GM23338 (cell line): Measurements from ENCODE around the gene NKD1. TPM values are rescaled to one million over a fixed set of nuclear protein-coding genes. Genes with fewer than 3 reads are reported as not detected.

ENCODE experiments used
- ATAC-seq: fragments of 200-7000 bp; cut with Tn5 transposase; 3 replicates; pipeline ENCODE4 v1.9.1; 2020
- DNase-seq: peaks from one replicate; pipeline ENCODE4 v3.0.0-alpha.2; 2015; ENCODE audit warnings: low spot score
- H2AFZ ChIP-seq: fragments of 200-600 bp; sonication (generic); 2 replicates; pipeline ENCODE4 v1.8.0; 2016; ENCODE audit warnings: antibody characterized with exemption, mild to moderate bottlenecking, moderate library complexity
- H3F3A ChIP-seq: fragments of 200-600 bp; sonication (generic); replicated peaks from 2 replicates; pipeline ENCODE4 v1.8.0; 2017; ENCODE audit warnings: antibody characterized with exemption, mixed run types, low read depth
- H3K27ac ChIP-seq: fragments of 200-600 bp; sonication (generic); 2 replicates; pipeline ENCODE4 v1.6.1; 2016; ENCODE audit warnings: low read depth
- H3K27me3 ChIP-seq: fragments of 200-600 bp; sonication (generic); 2 replicates; pipeline ENCODE4 v1.8.0; 2016; ENCODE audit warnings: mild to moderate bottlenecking, mixed run types, moderate library complexity; ENCODE audit not compliant: insufficient read depth
- H3K36me3 ChIP-seq: fragments of 200-600 bp; sonication (generic); 2 replicates; pipeline ENCODE4 v1.8.0; 2016; ENCODE audit warnings: mild to moderate bottlenecking; ENCODE audit not compliant: insufficient read depth
- H3K4me1 ChIP-seq: fragments of 200-600 bp; sonication (generic); 2 replicates; pipeline ENCODE4 v1.8.0; 2016; ENCODE audit warnings: mild to moderate bottlenecking, moderate library complexity; ENCODE audit not compliant: insufficient read depth
- H3K4me2 ChIP-seq: fragments of 200-600 bp; sonication (generic); 2 replicates; pipeline ENCODE4 v1.7.1; 2017; ENCODE audit warnings: mixed run types
- H3K4me3 ChIP-seq: fragments of 200-600 bp; sonication (generic); 2 replicates; pipeline ENCODE4 v1.6.1; 2016; ENCODE audit warnings: mixed run types
- H3K79me2 ChIP-seq: fragments of 200-600 bp; sonication (generic); replicated peaks from 2 replicates; pipeline ENCODE4 v1.8.0; 2017; ENCODE audit warnings: mild to moderate bottlenecking; ENCODE audit not compliant: insufficient read depth
- H3K9me2 ChIP-seq: fragments of 200-600 bp; sonication (generic); 2 replicates; pipeline ENCODE4 v1.8.0; 2017; ENCODE audit not compliant: insufficient read depth
- H4K20me1 ChIP-seq: fragments of 200-600 bp; sonication (generic); replicated peaks from 2 replicates; pipeline ENCODE4 v1.8.0; 2017; ENCODE audit warnings: mild to moderate bottlenecking; ENCODE audit not compliant: insufficient read depth
- H3K27ac Mint-ChIP-seq: 2 replicates; pipeline ENCODE4 v1.8.0; 2020; ENCODE audit warnings: inconsistent platforms, mild to moderate bottlenecking, moderate library complexity, mixed read lengths
- H3K27me3 Mint-ChIP-seq: 3 replicates; pipeline ENCODE4 v1.8.0; 2022; ENCODE audit warnings: low read depth, mild to moderate bottlenecking, moderate library complexity, mixed read lengths, inconsistent platforms; ENCODE audit not compliant: insufficient read depth, poor library complexity
- H3K36me3 Mint-ChIP-seq: 3 replicates; pipeline ENCODE4 v1.8.0; 2021; ENCODE audit warnings: low read depth, mild to moderate bottlenecking, inconsistent platforms, moderate library complexity, mixed read lengths
- H3K4me1 Mint-ChIP-seq: 3 replicates; pipeline ENCODE4 v1.8.0; 2020; ENCODE audit warnings: mild to moderate bottlenecking, inconsistent platforms, mixed read lengths
- H3K4me3 Mint-ChIP-seq: 3 replicates; pipeline ENCODE4 v1.8.0; 2021; ENCODE audit warnings: moderate library complexity, mild to moderate bottlenecking, inconsistent platforms, mixed read lengths
- H3K9me3 Mint-ChIP-seq: 3 replicates; pipeline ENCODE4 v1.8.0; 2020; ENCODE audit warnings: moderate library complexity, mild to moderate bottlenecking, inconsistent platforms, mixed read lengths
- CREB1 ChIP-seq: fragments of 250-450 bp; sonication (Bioruptor Pico); IDR thresholded peaks from 2 replicates; pipeline ENCODE4 v1.5.0; 2020; ENCODE audit warnings: low read depth, mild to moderate bottlenecking, moderate library complexity
- EZH2 ChIP-seq: fragments of 200-600 bp; sonication (generic); IDR thresholded peaks from one replicate; pipeline ENCODE4 v1.8.0; 2017; ENCODE audit warnings: antibody characterized with exemption, mild to moderate bottlenecking, low read depth; ENCODE audit not compliant: unreplicated experiment
- EZH2phosphoT487 ChIP-seq: fragments of 200-600 bp; sonication (generic); IDR thresholded peaks from one replicate; pipeline ENCODE4 v1.8.1; 2018; ENCODE audit warnings: antibody characterized with exemption; ENCODE audit not compliant: unreplicated experiment
- JUNB ChIP-seq: IDR thresholded peaks from one replicate; pipeline ENCODE4 v1.6.1; 2016; ENCODE audit warnings: antibody characterized with exemption; ENCODE audit not compliant: unreplicated experiment
- NANOG ChIP-seq: IDR thresholded peaks from 2 replicates; pipeline ENCODE4 v1.6.1; 2016; ENCODE audit warnings: antibody characterized with exemption, borderline replicate concordance
- POLR2AphosphoS5 ChIP-seq: IDR thresholded peaks from 2 replicates; pipeline ENCODE4 v1.6.1; 2016; ENCODE audit warnings: antibody characterized with exemption, low read depth
- STAT1 ChIP-seq: IDR thresholded peaks from one replicate; pipeline ENCODE4 v1.6.1; 2016; ENCODE audit warnings: antibody characterized with exemption; ENCODE audit not compliant: unreplicated experiment
- ZNF114 ChIP-seq: fragments of 250-450 bp; sonication (Bioruptor Pico); IDR thresholded peaks from 2 replicates; pipeline ENCODE4 v1.5.0; 2020; ENCODE audit warnings: mild to moderate bottlenecking, moderate library complexity
- ZNF331 ChIP-seq: fragments of 250-450 bp; sonication (Bioruptor Pico); IDR thresholded peaks from 2 replicates; pipeline ENCODE4 v1.5.0; 2020; ENCODE audit warnings: low read depth, mild to moderate bottlenecking, moderate library complexity
- polyA plus RNA-seq: library from polyadenylated mRNA; unstranded; fragments of >200 nt; fragmentation: Nextera tagmentation; extraction: Ambion mirVana; gene quantifications from 2 replicates; pipeline ENCODE4 v1.2.1, GENCODE V29; 2016
- total RNA-seq: library from RNA; depleted of rRNA; stranded (reverse); fragments of >200 nt; shearing (Covaris generic); gene quantifications from 2 replicates; pipeline ENCODE4 v1.2.3, GENCODE V29; 2014
- TF ChIP-seq, protein P1 (sequence below): IDR thresholded peaks from one replicate; pipeline ENCODE4 v1.6.1; 2018; ENCODE audit warnings: antibody characterized with exemption; ENCODE audit not compliant: unreplicated experiment
- TF ChIP-seq, protein P2 (sequence below), 2 experiments: fragments of 200-600 bp in 1 of 2; sonication (generic) in 1 of 2; conservative IDR thresholded peaks; 2 replicates each; pipeline versions ENCODE4 v1.5.1 to v1.6.1; 2016 to 2017; ENCODE audit warnings: antibody characterized with exemption in 2 of 2, low read depth in 2 of 2, mild to moderate bottlenecking in 2 of 2, moderate library complexity in 1 of 2
- TF ChIP-seq, protein P3 (sequence below): fragments of 250-450 bp; sonication (Bioruptor Pico); IDR thresholded peaks from 2 replicates; pipeline ENCODE4 v1.5.0; 2020; ENCODE audit warnings: mild to moderate bottlenecking, moderate library complexity
- TF ChIP-seq, protein P4 (sequence below): IDR thresholded peaks from 2 replicates; pipeline ENCODE4 v1.6.1; 2016; ENCODE audit warnings: antibody characterized with exemption

NKD1 gene
- total and polyA plus RNA-seq, 2 experiments from 2014 or later: 2.1 to 2.3 TPM

DNA sequence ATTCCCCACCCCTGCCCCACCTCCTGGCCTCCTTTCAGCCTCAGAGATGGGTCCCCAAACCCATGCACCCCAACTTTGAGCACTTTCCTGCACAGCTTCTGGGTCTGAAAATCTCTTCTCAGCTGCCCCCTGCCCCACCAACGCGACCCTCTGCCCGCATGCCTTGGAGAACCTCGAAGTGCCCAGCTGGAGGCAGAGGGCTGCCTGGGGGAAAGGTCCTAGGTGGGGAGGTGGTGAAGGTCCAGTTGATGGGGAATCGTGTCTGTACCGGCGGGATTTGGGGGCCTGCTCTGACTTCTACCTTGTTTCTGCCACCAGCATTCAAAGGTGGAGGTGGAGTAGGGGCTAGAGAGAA lies 1.3 kb downstream of the NKD1 start:
- ATAC-seq (no peak), DNase-seq (no peak)
- Histone ChIP-seq H3K27ac (no peak overlapping the region), H3K79me2 (no peaks in the 10 kb centered on the region), H3K4me2 (peak overlapping the region; percentile 93), H4K20me1 (peaks cover 4% of the 10 kb centered on the region; the same call in 1 of the 2 replicates), H3K9me2 (no peaks in the 10 kb centered on the region), H3K36me3 (no peaks in the 10 kb centered on the region), H3K27me3 (peaks cover 46% of the 10 kb centered on the region), H3K4me1 (no peaks in the 10 kb centered on the region), H3K4me3 (peak overlapping the region; percentile 68), H3F3A (no peaks in the 10 kb centered on the region), H2AFZ (no peak overlapping the region)
- TF ChIP-seq EZH2phosphoT487 (no peak), NANOG (no peak), ZNF114 (CRISPR knock-in tag) (no peak), EZH2 (no peak), CREB1 (no peak), ZNF331 (CRISPR knock-in tag) (no peak), STAT1 (no peak), JUNB (no peak), POLR2AphosphoS5 (no peak)
- TF ChIP-seq, protein P1, sequence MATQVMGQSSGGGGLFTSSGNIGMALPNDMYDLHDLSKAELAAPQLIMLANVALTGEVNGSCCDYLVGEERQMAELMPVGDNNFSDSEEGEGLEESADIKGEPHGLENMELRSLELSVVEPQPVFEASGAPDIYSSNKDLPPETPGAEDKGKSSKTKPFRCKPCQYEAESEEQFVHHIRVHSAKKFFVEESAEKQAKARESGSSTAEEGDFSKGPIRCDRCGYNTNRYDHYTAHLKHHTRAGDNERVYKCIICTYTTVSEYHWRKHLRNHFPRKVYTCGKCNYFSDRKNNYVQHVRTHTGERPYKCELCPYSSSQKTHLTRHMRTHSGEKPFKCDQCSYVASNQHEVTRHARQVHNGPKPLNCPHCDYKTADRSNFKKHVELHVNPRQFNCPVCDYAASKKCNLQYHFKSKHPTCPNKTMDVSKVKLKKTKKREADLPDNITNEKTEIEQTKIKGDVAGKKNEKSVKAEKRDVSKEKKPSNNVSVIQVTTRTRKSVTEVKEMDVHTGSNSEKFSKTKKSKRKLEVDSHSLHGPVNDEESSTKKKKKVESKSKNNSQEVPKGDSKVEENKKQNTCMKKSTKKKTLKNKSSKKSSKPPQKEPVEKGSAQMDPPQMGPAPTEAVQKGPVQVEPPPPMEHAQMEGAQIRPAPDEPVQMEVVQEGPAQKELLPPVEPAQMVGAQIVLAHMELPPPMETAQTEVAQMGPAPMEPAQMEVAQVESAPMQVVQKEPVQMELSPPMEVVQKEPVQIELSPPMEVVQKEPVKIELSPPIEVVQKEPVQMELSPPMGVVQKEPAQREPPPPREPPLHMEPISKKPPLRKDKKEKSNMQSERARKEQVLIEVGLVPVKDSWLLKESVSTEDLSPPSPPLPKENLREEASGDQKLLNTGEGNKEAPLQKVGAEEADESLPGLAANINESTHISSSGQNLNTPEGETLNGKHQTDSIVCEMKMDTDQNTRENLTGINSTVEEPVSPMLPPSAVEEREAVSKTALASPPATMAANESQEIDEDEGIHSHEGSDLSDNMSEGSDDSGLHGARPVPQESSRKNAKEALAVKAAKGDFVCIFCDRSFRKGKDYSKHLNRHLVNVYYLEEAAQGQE: no peak
- TF ChIP-seq, protein P2, sequence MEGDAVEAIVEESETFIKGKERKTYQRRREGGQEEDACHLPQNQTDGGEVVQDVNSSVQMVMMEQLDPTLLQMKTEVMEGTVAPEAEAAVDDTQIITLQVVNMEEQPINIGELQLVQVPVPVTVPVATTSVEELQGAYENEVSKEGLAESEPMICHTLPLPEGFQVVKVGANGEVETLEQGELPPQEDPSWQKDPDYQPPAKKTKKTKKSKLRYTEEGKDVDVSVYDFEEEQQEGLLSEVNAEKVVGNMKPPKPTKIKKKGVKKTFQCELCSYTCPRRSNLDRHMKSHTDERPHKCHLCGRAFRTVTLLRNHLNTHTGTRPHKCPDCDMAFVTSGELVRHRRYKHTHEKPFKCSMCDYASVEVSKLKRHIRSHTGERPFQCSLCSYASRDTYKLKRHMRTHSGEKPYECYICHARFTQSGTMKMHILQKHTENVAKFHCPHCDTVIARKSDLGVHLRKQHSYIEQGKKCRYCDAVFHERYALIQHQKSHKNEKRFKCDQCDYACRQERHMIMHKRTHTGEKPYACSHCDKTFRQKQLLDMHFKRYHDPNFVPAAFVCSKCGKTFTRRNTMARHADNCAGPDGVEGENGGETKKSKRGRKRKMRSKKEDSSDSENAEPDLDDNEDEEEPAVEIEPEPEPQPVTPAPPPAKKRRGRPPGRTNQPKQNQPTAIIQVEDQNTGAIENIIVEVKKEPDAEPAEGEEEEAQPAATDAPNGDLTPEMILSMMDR (conservative IDR thresholded peaks at IDR 0.05; ENCODE audit: low read depth in 2 of 2): no peak
- TF ChIP-seq, protein P3, sequence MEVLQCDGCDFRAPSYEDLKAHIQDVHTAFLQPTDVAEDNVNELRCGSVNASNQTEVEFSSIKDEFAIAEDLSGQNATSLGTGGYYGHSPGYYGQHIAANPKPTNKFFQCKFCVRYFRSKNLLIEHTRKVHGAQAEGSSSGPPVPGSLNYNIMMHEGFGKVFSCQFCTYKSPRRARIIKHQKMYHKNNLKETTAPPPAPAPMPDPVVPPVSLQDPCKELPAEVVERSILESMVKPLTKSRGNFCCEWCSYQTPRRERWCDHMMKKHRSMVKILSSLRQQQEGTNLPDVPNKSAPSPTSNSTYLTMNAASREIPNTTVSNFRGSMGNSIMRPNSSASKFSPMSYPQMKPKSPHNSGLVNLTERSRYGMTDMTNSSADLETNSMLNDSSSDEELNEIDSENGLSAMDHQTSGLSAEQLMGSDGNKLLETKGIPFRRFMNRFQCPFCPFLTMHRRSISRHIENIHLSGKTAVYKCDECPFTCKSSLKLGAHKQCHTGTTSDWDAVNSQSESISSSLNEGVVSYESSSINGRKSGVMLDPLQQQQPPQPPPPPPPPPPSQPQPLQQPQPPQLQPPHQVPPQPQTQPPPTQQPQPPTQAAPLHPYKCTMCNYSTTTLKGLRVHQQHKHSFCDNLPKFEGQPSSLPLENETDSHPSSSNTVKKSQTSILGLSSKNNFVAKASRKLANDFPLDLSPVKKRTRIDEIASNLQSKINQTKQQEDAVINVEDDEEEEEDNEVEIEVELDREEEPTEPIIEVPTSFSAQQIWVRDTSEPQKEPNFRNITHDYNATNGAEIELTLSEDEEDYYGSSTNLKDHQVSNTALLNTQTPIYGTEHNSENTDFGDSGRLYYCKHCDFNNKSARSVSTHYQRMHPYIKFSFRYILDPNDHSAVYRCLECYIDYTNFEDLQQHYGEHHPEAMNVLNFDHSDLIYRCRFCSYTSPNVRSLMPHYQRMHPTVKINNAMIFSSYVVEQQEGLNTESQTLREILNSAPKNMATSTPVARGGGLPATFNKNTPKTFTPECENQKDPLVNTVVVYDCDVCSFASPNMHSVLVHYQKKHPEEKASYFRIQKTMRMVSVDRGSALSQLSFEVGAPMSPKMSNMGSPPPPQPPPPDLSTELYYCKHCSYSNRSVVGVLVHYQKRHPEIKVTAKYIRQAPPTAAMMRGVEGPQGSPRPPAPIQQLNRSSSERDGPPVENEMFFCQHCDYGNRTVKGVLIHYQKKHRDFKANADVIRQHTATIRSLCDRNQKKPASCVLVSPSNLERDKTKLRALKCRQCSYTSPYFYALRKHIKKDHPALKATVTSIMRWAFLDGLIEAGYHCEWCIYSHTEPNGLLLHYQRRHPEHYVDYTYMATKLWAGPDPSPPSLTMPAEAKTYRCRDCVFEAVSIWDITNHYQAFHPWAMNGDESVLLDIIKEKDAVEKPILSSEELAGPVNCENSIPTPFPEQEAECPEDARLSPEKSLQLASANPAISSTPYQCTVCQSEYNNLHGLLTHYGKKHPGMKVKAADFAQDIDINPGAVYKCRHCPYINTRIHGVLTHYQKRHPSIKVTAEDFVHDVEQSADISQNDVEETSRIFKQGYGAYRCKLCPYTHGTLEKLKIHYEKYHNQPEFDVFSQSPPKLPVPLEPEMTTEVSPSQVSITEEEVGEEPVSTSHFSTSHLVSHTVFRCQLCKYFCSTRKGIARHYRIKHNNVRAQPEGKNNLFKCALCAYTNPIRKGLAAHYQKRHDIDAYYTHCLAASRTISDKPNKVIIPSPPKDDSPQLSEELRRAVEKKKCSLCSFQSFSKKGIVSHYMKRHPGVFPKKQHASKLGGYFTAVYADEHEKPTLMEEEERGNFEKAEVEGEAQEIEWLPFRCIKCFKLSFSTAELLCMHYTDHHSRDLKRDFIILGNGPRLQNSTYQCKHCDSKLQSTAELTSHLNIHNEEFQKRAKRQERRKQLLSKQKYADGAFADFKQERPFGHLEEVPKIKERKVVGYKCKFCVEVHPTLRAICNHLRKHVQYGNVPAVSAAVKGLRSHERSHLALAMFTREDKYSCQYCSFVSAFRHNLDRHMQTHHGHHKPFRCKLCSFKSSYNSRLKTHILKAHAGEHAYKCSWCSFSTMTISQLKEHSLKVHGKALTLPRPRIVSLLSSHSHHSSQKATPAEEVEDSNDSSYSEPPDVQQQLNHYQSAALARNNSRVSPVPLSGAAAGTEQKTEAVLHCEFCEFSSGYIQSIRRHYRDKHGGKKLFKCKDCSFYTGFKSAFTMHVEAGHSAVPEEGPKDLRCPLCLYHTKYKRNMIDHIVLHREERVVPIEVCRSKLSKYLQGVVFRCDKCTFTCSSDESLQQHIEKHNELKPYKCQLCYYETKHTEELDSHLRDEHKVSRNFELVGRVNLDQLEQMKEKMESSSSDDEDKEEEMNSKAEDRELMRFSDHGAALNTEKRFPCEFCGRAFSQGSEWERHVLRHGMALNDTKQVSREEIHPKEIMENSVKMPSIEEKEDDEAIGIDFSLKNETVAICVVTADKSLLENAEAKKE: no peak
- TF ChIP-seq, protein P4, sequence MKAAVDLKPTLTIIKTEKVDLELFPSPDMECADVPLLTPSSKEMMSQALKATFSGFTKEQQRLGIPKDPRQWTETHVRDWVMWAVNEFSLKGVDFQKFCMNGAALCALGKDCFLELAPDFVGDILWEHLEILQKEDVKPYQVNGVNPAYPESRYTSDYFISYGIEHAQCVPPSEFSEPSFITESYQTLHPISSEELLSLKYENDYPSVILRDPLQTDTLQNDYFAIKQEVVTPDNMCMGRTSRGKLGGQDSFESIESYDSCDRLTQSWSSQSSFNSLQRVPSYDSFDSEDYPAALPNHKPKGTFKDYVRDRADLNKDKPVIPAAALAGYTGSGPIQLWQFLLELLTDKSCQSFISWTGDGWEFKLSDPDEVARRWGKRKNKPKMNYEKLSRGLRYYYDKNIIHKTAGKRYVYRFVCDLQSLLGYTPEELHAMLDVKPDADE: no peak
- no peaks in the 10 kb centered on the region for H3K36me3 Mint-ChIP-seq
- H3K27me3 Mint-ChIP-seq: peaks cover 30% of the 10 kb centered on the region
- no peak overlapping the region for H3K27ac Mint-ChIP-seq
- H3K4me1 Mint-ChIP-seq: peaks cover 7% of the 10 kb centered on the region; the same call in 2 of the 3 replicates
- peak overlapping the region; percentile 69; the same call in 2 of the 3 replicates for H3K4me3 Mint-ChIP-seq
- H3K9me3 Mint-ChIP-seq: no peaks in the 10 kb centered on the region; the same call in 2 of the 3 replicates
